HL-60 (cell line): Measurements from ENCODE around the gene ADPRM.

Experiments
- CTCF ChIP-seq: IDR thresholded peaks from one replicate; pipeline ENCODE4 v1.5.1; 2011; ENCODE audit warnings: low read length, control low read depth, inconsistent platforms; ENCODE audit not compliant: insufficient read depth
- GABPA ChIP-seq: IDR thresholded peaks from 2 replicates; pipeline ENCODE4 v1.6.1; 2012; ENCODE audit warnings: low read depth
- POLR2AphosphoS5 ChIP-seq: IDR thresholded peaks from 2 replicates; pipeline ENCODE4 v1.6.1; 2012; ENCODE audit warnings: low read depth
- REST ChIP-seq: IDR thresholded peaks from 2 replicates; pipeline ENCODE4 v1.6.1; 2012; ENCODE audit warnings: low read depth; ENCODE audit not compliant: insufficient replicate concordance

GRCh38 chr17:10724546-10725195 is 27.3 kb downstream of the ADPRM start:
- TF ChIP-seq CTCF (no peak), GABPA (no peak), REST (no peak), POLR2AphosphoS5 (no peak)
